Esophagus squamous epithelium (tissue), 5 donors: ENCODE data around the gene POMGNT2. TPM values are rescaled to one million over a fixed set of nuclear protein-coding genes. Genes with fewer than 3 reads are reported as not detected.
A peak's percentile ranks its signal among the peaks of the same experiment; 100 is the strongest.
"Not testable (repeated sequence)": the region's sequence is repeated elsewhere in the genome, so short reads cannot be mapped to it uniquely, and the experiment has no call there.

Source experiments
- DNase-seq: peaks from one replicate; lab custom pipeline; 2025; lab: John Stamatoyannopoulos, UW
- H3K27ac ChIP-seq, 4 donors: fragments of 200-600 bp; sonication (generic); one replicate each; pipeline ENCODE4 v1.5.1; 2016 to 2019; ENCODE audit warnings: mild to moderate bottlenecking in 1 of 4
- H3K27me3 ChIP-seq, 4 donors: fragments of 200-600 bp; sonication (generic); 1 replicate in 3 of 4; 2 replicates in 1 of 4; pipeline versions ENCODE4 v1.5.1 to v1.6.0; 2017 to 2021; ENCODE audit warnings: antibody characterized with exemption in 1 of 4
- H3K36me3 ChIP-seq, 3 donors: fragments of 200-600 bp; sonication (generic); one replicate each; pipeline ENCODE4 v1.5.1; 2016 to 2019
- H3K4me1 ChIP-seq, 3 donors: fragments of 200-600 bp; sonication (generic); one replicate each; pipeline ENCODE4 v1.5.1; 2017 to 2019
- H3K4me3 ChIP-seq, 4 donors: fragments of 200-600 bp; sonication (generic); 1 replicate in 3 of 4; 2 replicates in 1 of 4; pipeline ENCODE4 v1.5.1; 2016 to 2019; ENCODE audit warnings: mild to moderate bottlenecking in 2 of 4, moderate library complexity in 1 of 4
- H3K9me3 ChIP-seq, 3 donors: fragments of 200-600 bp; sonication (generic); one replicate each; pipeline ENCODE4 v1.5.1; 2016 to 2019
- POLR2A ChIP-seq, 4 donors: fragments of 450-650 bp; IDR thresholded peaks; one replicate each; pipeline ENCODE4 v1.6.1; 2017; ENCODE audit warnings: antibody characterized with exemption in 4 of 4, mild to moderate bottlenecking in 4 of 4, moderate library complexity in 3 of 4
- WGBS, 2 donors: methylation state at CpG; one replicate each; pipeline ENCODE4 v1.1.5; 2018; 5-methylcytosine and 5-hydroxymethylcytosine counted together
- intact Hi-C: fragments of 100-400 bp; cut with DNase I; formaldehyde crosslinking; loops from one replicate; pipeline ENCODE4 v1.15.0; 2022
- total RNA-seq, 4 donors: library from RNA; depleted of rRNA; stranded (reverse); fragments of >200 nt; gene quantifications; one replicate each; pipeline ENCODE4 v1.1.0, GENCODE V29; 2016
- TF ChIP-seq, protein P1 (sequence below), 6 experiments: fragments of 450-650 bp in 4 of 6; fragments of 200-600 bp in 2 of 6; sonication (generic) in 2 of 6; IDR thresholded peaks; one replicate each; pipeline ENCODE4 v1.5.1; 2016 to 2019; ENCODE audit warnings: antibody characterized with exemption in 6 of 6, mild to moderate bottlenecking in 4 of 6, moderate library complexity in 4 of 6
- donor health status: DM: yes; HTN: yes; CAD: no.

Gene POMGNT2
- total RNA-seq, 4 donors from 2014 or later, result 4.4 to 14.0 (median 9.0) TPM

DNA sequence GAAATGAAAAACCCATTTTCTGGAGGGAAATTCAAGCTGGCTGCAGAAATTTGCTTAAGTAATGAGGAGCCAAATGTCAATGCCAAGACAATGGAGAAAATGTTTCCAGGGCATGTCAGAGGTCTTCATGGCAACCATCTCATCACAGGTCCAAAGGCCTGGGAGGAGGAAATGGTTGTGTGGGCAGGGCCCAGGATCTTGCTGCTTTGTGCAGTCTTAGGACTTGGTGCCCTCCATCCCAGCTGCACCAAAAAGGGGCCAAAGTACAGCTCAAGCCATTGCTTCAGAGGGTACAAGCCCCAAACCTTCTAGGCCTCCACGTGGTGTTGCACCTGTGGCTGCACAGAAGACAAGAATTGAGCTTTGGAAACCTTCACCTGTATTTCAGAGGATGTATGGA, 59.3 kb downstream of the POMGNT2 start:
- H3K9me3 ChIP-seq, result peaks cover 0 to 54% (median 10%) of the 10 kb centered on the region in 3 donors
- DNase-seq, result no peak
- H3K27me3 ChIP-seq, result no peaks in the 10 kb centered on the region
- intact Hi-C loops, result no loop called here
- no peak overlapping the region for H3K4me3 ChIP-seq
- H3K4me1 ChIP-seq, result peaks cover 0 to 11% (median 6%) of the 10 kb centered on the region in 3 donors
- 33 to 80% methylated on average over 1 of the region's 1 CpG for WGBS, 2 donors
- no peak for TF ChIP-seq POLR2A (IDR thresholded peaks at IDR 0.05)
- TF ChIP-seq, protein P1, sequence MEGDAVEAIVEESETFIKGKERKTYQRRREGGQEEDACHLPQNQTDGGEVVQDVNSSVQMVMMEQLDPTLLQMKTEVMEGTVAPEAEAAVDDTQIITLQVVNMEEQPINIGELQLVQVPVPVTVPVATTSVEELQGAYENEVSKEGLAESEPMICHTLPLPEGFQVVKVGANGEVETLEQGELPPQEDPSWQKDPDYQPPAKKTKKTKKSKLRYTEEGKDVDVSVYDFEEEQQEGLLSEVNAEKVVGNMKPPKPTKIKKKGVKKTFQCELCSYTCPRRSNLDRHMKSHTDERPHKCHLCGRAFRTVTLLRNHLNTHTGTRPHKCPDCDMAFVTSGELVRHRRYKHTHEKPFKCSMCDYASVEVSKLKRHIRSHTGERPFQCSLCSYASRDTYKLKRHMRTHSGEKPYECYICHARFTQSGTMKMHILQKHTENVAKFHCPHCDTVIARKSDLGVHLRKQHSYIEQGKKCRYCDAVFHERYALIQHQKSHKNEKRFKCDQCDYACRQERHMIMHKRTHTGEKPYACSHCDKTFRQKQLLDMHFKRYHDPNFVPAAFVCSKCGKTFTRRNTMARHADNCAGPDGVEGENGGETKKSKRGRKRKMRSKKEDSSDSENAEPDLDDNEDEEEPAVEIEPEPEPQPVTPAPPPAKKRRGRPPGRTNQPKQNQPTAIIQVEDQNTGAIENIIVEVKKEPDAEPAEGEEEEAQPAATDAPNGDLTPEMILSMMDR (IDR thresholded peaks at IDR 0.05), result no peak
- no peaks in the 10 kb centered on the region for H3K36me3 ChIP-seq
- H3K27ac ChIP-seq, result no peak overlapping the region

DNA sequence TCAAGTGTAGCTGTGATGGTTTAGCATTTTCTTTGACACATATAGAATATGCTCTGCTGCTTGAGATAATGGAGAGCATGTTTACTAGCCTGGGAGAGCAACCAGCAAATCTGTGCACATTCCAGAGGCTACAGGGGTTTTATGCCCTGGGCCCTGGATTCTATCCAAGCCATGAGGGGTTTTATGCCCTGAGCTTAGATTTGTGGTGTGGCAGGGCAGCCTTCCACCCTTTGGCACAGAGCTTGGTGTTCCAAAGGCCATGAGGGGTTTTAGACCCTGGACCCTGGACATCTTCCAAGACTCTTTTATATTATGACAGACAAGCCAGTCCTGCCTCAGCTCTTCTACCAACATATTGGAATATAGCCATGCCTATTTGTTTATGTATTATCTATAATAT, 60.8 kb downstream of the POMGNT2 start:
- intact Hi-C loops, H3K27me3 ChIP-seq, H3K27ac ChIP-seq, H3K4me3 ChIP-seq, H3K36me3 ChIP-seq, DNase-seq: not testable (repeated sequence)
- peaks cover 0 to 11% (median 6%) of the 10 kb centered on the region in 3 donors for H3K4me1 ChIP-seq
- peaks cover 0 to 45% (median 10%) of the 10 kb centered on the region in 3 donors for H3K9me3 ChIP-seq

DNA sequence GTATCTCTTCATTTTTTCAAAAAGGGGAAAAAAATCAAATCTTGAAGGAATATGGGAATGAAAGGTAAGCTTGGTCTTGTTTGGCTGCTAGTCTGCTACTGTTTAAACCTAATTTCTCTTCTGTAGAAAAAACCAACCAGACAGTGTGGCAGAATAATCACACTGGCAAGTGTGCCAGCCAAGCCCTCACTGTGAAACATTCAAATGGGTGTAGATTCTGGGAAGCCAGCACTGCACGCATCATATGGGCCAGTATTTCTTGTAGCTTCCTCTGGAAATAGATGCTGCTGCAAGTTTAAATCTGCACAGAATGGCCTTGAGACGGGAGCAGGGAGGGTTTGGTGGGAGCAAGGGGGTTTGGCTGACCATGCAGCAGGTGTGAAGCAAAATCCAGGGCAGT, 62.1 kb downstream of the POMGNT2 start:
- Histone ChIP-seq H3K4me1 (peaks cover 0 to 11% (median 6%) of the 10 kb centered on the region in 3 donors), H3K4me3 (no peak overlapping the region), H3K36me3 (no peaks in the 10 kb centered on the region), H3K27ac (no peak overlapping the region), H3K9me3 (peaks cover 0 to 32% (median 10%) of the 10 kb centered on the region in 3 donors), H3K27me3 (no peaks in the 10 kb centered on the region)
- intact Hi-C loops, result no loop called here
- WGBS, 2 donors, result 46 to 53% methylated on average over 2 of the region's 2 CpGs
- TF ChIP-seq POLR2A (IDR thresholded peaks at IDR 0.05), result no peak
- TF ChIP-seq, protein P1 (IDR thresholded peaks at IDR 0.05), result no peak
- DNase-seq, result no peak

DNA sequence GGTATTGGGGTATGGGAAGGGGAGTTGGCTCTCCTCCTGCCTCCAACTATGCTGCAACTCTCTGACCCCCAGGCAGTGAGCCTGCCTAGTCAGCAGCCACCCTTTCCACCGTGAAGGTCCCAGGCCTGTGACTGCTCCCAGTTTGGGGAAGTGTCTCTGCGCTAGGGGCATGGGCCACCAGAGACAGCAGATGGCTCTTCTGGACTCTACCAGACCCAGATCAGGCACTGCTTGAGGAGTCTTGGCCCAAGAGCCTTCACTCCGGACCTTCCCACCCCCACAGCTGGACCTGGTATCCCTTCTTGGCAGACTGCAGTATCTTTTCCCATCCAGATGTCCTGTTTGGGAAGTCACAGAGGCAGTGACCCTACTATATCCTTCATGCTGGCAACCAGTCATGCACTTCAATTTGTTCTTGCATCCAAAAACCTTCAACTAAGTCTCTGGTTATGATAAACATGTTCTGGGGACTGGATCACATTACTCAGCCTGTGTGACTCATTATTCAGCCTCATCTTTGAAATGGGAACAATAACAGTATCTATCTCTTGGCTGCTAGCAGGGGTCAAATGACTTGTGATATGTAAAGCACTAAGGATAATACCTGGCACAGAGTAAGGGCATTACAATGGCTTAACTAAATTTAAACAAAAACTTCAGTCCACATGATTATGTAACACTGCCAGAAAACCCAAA, 62.7 kb downstream of the POMGNT2 start:
- Histone ChIP-seq H3K4me3 (no peak overlapping the region), H3K9me3 (peaks cover 0 to 31% (median 10%) of the 10 kb centered on the region in 3 donors), H3K4me1 (peaks cover 0 to 11% (median 6%) of the 10 kb centered on the region in 3 donors), H3K27ac (peak overlapping the region in 2 of 4 donors; percentile 29 to 75), H3K27me3 (no peaks in the 10 kb centered on the region), H3K36me3 (no peaks in the 10 kb centered on the region)
- DNase-seq, result no peak
- WGBS, 2 donors, result 66 to 100% methylated on average over 1 to 2 of the region's 3 CpGs
- intact Hi-C loops, result no loop called here
- TF ChIP-seq, protein P1 (IDR thresholded peaks at IDR 0.05), result no peak
- TF ChIP-seq POLR2A (IDR thresholded peaks at IDR 0.05), result no peak

DNA sequence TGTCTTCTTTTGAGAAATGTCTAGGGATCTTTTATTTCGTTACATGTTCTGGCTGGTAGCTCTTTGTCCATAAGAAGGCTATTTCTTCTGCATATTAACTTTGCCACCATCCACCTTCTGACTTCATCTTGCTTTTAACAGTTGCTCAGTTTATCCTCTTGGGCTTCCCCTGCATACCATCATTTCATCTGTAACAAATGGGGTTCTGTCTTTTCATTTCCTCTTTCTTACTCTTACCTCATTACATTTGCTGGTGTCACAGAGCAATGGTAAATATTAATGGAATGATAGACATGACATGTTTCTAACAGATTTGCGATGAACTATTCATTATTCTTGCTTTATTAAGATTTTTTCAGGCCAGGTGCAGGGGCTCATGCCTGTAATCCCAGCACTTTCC, 64.4 kb downstream of the POMGNT2 start:
- H3K27me3 ChIP-seq, result no peaks in the 10 kb centered on the region
- intact Hi-C loops, result no loop called here
- no peak overlapping the region for H3K27ac ChIP-seq
- no peaks in the 10 kb centered on the region for H3K36me3 ChIP-seq
- peaks cover 0 to 26% (median 10%) of the 10 kb centered on the region in 3 donors for H3K9me3 ChIP-seq
- 92 to 94% methylated on average over 2 of the region's 2 CpGs for WGBS, 2 donors
- DNase-seq, result no peak
- H3K4me1 ChIP-seq, result peaks cover 0 to 11% (median 6%) of the 10 kb centered on the region in 3 donors
- TF ChIP-seq POLR2A (IDR thresholded peaks at IDR 0.05), result no peak
- TF ChIP-seq, protein P1 (IDR thresholded peaks at IDR 0.05), result no peak
- H3K4me3 ChIP-seq, result no peak overlapping the region
